MM.1S (cell line): ENCODE data around the gene ABCG4.

ENCODE experiments used
- EZH2phosphoT487 ChIP-seq: fragments of 300-600 bp; sonication (generic); IDR thresholded peaks from 2 replicates; pipeline ENCODE4 v1.6.1; 2018; ENCODE audit warnings: antibody characterized with exemption, low read length
- TF ChIP-seq, protein P1 (sequence below): fragments of 300-600 bp; sonication (generic); IDR thresholded peaks from 2 replicates; pipeline ENCODE4 v1.5.1; 2016; ENCODE audit warnings: antibody characterized with exemption, low read length, mixed read lengths

DNA sequence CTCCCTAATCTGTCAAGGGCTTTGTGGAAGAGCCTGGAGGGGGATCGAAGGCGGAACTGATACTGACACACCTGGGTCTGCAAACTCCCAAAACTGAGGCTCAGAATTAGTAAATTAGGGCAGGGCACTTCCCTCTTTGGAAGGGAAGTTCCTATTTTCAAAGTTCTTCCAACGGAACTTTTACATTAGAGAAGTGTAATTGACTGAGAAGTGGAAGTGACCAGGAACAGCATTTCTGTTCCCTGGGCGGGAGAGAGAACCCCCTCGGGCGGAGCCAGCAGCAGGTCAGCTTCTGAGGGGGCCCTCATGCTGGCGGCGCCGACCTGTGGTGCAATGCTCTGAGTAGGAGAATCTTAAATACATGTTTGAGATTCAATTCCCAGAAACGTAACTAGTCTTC, 56.2 kb downstream of the ABCG4 start:
- TF ChIP-seq, protein P1, sequence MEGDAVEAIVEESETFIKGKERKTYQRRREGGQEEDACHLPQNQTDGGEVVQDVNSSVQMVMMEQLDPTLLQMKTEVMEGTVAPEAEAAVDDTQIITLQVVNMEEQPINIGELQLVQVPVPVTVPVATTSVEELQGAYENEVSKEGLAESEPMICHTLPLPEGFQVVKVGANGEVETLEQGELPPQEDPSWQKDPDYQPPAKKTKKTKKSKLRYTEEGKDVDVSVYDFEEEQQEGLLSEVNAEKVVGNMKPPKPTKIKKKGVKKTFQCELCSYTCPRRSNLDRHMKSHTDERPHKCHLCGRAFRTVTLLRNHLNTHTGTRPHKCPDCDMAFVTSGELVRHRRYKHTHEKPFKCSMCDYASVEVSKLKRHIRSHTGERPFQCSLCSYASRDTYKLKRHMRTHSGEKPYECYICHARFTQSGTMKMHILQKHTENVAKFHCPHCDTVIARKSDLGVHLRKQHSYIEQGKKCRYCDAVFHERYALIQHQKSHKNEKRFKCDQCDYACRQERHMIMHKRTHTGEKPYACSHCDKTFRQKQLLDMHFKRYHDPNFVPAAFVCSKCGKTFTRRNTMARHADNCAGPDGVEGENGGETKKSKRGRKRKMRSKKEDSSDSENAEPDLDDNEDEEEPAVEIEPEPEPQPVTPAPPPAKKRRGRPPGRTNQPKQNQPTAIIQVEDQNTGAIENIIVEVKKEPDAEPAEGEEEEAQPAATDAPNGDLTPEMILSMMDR: no peak
- no peak for TF ChIP-seq EZH2phosphoT487
